Hepatic stellate cell (primary cell): ENCODE measurements around the gene CCDC158.
"Not testable (repeated sequence)": the region's sequence is repeated elsewhere in the genome, so short reads cannot be mapped to it uniquely, and the experiment has no call there.

Experiments used
- DNase-seq: peaks from one replicate; pipeline ENCODE4 v3.0.0; 2011; ENCODE audit warnings: low spot score

Gene CCDC158

GRCh38 chr4:76420762-76421581 is at the start of gene CCDC158:
CCDC158 (minus strand) TSS chr4:76421141; CDS start chr4:76403207, 17,934 bp downstream.
- peak; percentile 25 for DNase-seq

- DNase-seq = no peak
Observed at GRCh38 chr4:76470532-76470931, 49.6 kb upstream of the CCDC158 start.

GRCh38 chr4:76470064-76470463 is 49.1 kb upstream of the CCDC158 start:
- DNase-seq = no peak

GRCh38 chr4:76463568-76463967 is 42.6 kb upstream of the CCDC158 start:
- no peak for DNase-seq

GRCh38 chr4:76459291-76459723 is 38.4 kb upstream of the CCDC158 start:
- DNase-seq = no peak

GRCh38 chr4:76458825-76459224 is 37.9 kb upstream of the CCDC158 start:
- DNase-seq = no peak

- DNase-seq = no peak
Observed at GRCh38 chr4:76458297-76458696, 37.4 kb upstream of the CCDC158 start.

GRCh38 chr4:76457885-76458284 is 36.9 kb upstream of the CCDC158 start:
- DNase-seq = no peak

- DNase-seq = not testable (repeated sequence)
Observed at GRCh38 chr4:76454073-76454472, 33.1 kb upstream of the CCDC158 start.

- no peak for DNase-seq
Observed at GRCh38 chr4:76453232-76453631, 32.3 kb upstream of the CCDC158 start.

GRCh38 chr4:76449833-76450232 is 28.9 kb upstream of the CCDC158 start:
- no peak for DNase-seq

- DNase-seq = no peak
Observed at GRCh38 chr4:76449362-76449767, 28.4 kb upstream of the CCDC158 start.

- DNase-seq = no peak
Observed at GRCh38 chr4:76448211-76448610, 27.3 kb upstream of the CCDC158 start.

- no peak for DNase-seq
Observed at GRCh38 chr4:76447393-76447851, 26.5 kb upstream of the CCDC158 start.

GRCh38 chr4:76445911-76446310 is 25.0 kb upstream of the CCDC158 start:
- DNase-seq = no peak

GRCh38 chr4:76443376-76443775 is 22.4 kb upstream of the CCDC158 start:
- no peak for DNase-seq

- DNase-seq = no peak
Observed at GRCh38 chr4:76442807-76443206, 21.9 kb upstream of the CCDC158 start.

GRCh38 chr4:76441881-76442280 is 20.9 kb upstream of the CCDC158 start:
- DNase-seq = no peak

- DNase-seq = no peak
Observed at GRCh38 chr4:76439491-76439890, 18.6 kb upstream of the CCDC158 start.

GRCh38 chr4:76435528-76436319 is 14.8 kb upstream of the CCDC158 start:
- no peak for DNase-seq

- DNase-seq = no peak
Observed at GRCh38 chr4:76434901-76435527, 14.1 kb upstream of the CCDC158 start, which contains the start of gene SHROOM3. SHROOM3 (plus strand) TSS chr4:76435229; CDS start chr4:76436053, 824 bp downstream.
